Measurements from ENCODE around the gene WDFY3. TPM values are rescaled to one million over a fixed set of nuclear protein-coding genes. Genes with fewer than 3 reads are reported as not detected.

The WDFY3 gene
- polyA plus RNA-seq, 2 of the 4 experiments (the other 2 are of a cell fraction) = 6.6 to 25.1 TPM

DNA sequence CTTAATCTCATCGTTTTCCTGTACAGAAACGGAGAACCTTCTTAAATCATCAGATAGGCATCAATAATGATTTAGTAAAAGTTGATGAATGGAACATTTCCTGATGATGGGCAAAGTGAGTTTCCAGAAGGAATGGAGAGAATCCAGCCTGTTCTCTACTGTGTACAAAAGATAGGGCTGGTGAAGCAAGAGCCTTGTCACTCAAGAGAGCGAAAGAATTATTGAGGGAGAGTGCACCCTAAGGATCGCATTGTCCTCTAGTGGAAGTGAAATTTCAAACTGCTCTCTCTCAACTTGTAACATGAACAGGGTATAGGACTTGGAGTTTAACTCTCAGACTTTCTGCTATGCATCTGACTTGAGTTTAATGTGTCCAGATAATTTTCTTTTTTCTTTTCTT lies 314.0 kb downstream of the WDFY3 start:
- DNase-seq (ENCODE audit: low read depth in 1 of 2, low spot score in 1 of 2) (no peak), ATAC-seq (no peak), FAIRE-seq (no peak)
- TF ChIP-seq ZNF302 (CRISPR knock-in tag; IDR thresholded peaks at IDR 0.05) = no peak
- no peak for TF ChIP-seq HOXB13 (CRISPR knock-in tag; IDR thresholded peaks at IDR 0.05; ENCODE audit: low read depth)
- no peak for TF ChIP-seq POLR2A (IDR thresholded peaks at IDR 0.05; ENCODE audit: low read length)
- TF ChIP-seq BHLHE40 (IDR thresholded peaks at IDR 0.05; ENCODE audit: low read depth, low read length) = no peak
- TF ChIP-seq ZC3H11A (IDR thresholded peaks at IDR 0.05) = no peak
- no peak for TF ChIP-seq HOXA7 (CRISPR knock-in tag; IDR thresholded peaks at IDR 0.05)
- no peak for TF ChIP-seq TP53 (CRISPR knock-in tag; IDR thresholded peaks at IDR 0.05)
- TF ChIP-seq FOSL2 (IDR thresholded peaks at IDR 0.05) = no peak
- no peak for TF ChIP-seq FOSL2 (CRISPR knock-in tag; IDR thresholded peaks at IDR 0.05)
- TF ChIP-seq, protein P1, sequence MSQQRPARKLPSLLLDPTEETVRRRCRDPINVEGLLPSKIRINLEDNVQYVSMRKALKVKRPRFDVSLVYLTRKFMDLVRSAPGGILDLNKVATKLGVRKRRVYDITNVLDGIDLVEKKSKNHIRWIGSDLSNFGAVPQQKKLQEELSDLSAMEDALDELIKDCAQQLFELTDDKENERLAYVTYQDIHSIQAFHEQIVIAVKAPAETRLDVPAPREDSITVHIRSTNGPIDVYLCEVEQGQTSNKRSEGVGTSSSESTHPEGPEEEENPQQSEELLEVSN (IDR thresholded peaks at IDR 0.05; ENCODE audit: borderline replicate concordance, low read depth) = no peak
- no peak for TF ChIP-seq MAFK (IDR thresholded peaks at IDR 0.05; ENCODE audit: partially characterized antibody)
- no peak for TF ChIP-seq CHD4 (IDR thresholded peaks at IDR 0.05; ENCODE audit: borderline replicate concordance)
- TF ChIP-seq, protein P2, sequence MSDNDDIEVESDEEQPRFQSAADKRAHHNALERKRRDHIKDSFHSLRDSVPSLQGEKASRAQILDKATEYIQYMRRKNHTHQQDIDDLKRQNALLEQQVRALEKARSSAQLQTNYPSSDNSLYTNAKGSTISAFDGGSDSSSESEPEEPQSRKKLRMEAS (IDR thresholded peaks at IDR 0.05) = no peak
- no peak for TF ChIP-seq EHMT2 (IDR thresholded peaks at IDR 0.05; ENCODE audit: low read depth)
- no peak for TF ChIP-seq PHF8 (IDR thresholded peaks at IDR 0.05; ENCODE audit: borderline replicate concordance, low read depth)
- no peak for TF ChIP-seq NFE2L2 (conservative IDR thresholded peaks at IDR 0.05; ENCODE audit: low read length)
- no peak for TF ChIP-seq NR3C1 (IDR thresholded peaks at IDR 0.05)
- Histone ChIP-seq H3K4me2 (no peak overlapping the region), H3K4me3 (no peak overlapping the region), H3K9me3 (no peaks in the 10 kb centered on the region), H3K4me1 (no peaks in the 10 kb centered on the region), H3K27ac (no peak overlapping the region)
- CTCF ChIA-PET = no interaction called here
- WGBS (ENCODE audit: missing lambda C conversion rate) = 74% methylated on average over 4 of the region's 4 CpGs
- POLR2A ChIA-PET = no interaction called here

DNA sequence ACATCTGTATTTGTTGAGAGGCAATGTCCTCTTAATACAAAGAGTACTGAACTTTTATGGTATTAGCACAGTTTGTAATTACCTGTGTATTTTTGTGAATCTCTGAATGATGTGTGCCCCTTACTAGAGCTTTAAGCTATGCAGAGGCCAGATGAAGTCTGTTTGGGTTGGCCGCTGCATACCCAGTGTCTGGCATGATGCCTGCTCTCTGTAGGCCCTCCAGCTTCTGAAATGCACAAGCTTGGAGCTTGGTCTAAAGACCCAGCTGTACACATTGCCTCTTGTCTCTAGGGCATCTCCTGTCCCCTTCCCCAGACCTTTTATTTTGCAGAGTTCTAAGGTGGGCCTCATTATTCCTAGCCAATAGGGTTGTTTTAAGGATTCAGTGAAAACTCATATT lies 315.0 kb downstream of the WDFY3 start:
- no peak overlapping the region for H3K4me3 ChIP-seq
- POLR2A ChIA-PET = no interaction called here
- 83% methylated on average over 1 of the region's 1 CpG for WGBS (ENCODE audit: missing lambda C conversion rate)
- no peaks in the 10 kb centered on the region for H3K9me3 ChIP-seq
- CTCF ChIA-PET = no interaction called here
- FAIRE-seq = no peak
- ATAC-seq = no peak
- no peaks in the 10 kb centered on the region for H3K4me1 ChIP-seq
- TF ChIP-seq ZC3H11A (IDR thresholded peaks at IDR 0.05) (no peak), ZSCAN20 (CRISPR knock-in tag; IDR thresholded peaks at IDR 0.05) (no peak), RNF2 (IDR thresholded peaks at IDR 0.05; ENCODE audit: borderline replicate concordance, low read depth) (no peak), GATA3 (IDR thresholded peaks at IDR 0.05; ENCODE audit: borderline replicate concordance) (no peak), RFX5 (IDR thresholded peaks at IDR 0.05) (no peak), FOSL2 (IDR thresholded peaks at IDR 0.05) (no peak), FOSL2 (CRISPR knock-in tag; IDR thresholded peaks at IDR 0.05) (no peak), HDAC2 (IDR thresholded peaks at IDR 0.05) (no peak), ZFP36 (IDR thresholded peaks at IDR 0.05; ENCODE audit: borderline replicate concordance, partially characterized antibody) (no peak), JUNB (IDR thresholded peaks at IDR 0.05) (no peak), MAZ (IDR thresholded peaks at IDR 0.05; ENCODE audit: borderline replicate concordance, low read depth, low read length) (no peak), ZNF302 (CRISPR knock-in tag; IDR thresholded peaks at IDR 0.05) (no peak), RCOR1 (IDR thresholded peaks at IDR 0.05; ENCODE audit: low read depth, low read length) (no peak), CHD4 (IDR thresholded peaks at IDR 0.05; ENCODE audit: borderline replicate concordance) (no peak), TFCP2L1 (CRISPR knock-in tag; IDR thresholded peaks at IDR 0.05) (no peak)
- H3K27ac ChIP-seq = no peak overlapping the region
- DNase-seq (ENCODE audit: low read depth in 1 of 2, low spot score in 1 of 2) = no peak
- no peak overlapping the region for H3K4me2 ChIP-seq

DNA sequence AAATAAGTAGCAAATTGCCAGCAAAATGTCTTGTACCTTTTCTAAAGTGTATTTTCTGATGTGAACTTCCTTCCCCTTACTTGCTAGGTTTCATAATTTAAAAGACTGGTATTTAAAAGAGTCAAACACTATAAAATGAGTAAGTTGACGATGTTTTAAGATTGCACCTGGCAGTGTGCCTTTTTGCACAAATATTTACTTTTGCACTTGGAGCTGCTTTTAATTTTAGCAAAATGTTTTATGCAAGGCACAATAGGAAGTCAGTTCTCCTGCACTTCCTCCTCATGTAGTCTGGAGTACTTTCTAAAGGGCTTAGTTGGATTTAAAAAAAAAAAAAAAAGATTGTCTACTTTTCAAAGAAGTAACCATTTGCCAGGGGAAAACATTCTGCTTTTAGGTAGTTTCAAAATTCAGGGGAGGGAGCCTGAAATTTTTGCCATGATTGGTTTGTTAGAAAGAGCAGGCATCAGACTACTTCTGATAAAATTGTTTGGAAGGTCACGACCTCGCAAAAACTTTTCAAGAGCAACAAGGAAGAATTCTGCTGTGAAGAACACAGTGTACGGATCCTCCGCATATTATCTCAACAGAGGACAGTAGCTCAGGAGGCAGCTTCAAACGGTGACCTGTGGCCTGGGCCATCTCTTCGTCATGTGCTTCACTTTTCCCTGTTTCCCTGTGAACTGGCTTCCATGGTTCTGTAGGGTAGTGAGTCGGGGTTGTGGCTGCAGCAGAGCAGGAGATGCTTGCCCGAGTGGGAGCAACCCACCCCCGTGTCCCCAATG lies 317.4 kb downstream of the WDFY3 start:
- DNase-seq (ENCODE audit: low read depth in 1 of 2, low spot score in 1 of 2) = no peak
- no peak for ATAC-seq
- Histone ChIP-seq H3K4me2 (no peak overlapping the region), H3K27ac (no peak overlapping the region), H3K9me3 (no peaks in the 10 kb centered on the region), H3K4me1 (no peaks in the 10 kb centered on the region), H3K4me3 (no peak overlapping the region)
- POLR2A ChIA-PET = no interaction called here
- no peak for FAIRE-seq
- TF ChIP-seq FOXS1 (CRISPR knock-in tag; IDR thresholded peaks at IDR 0.05) (no peak), NPAS2 (CRISPR knock-in tag; IDR thresholded peaks at IDR 0.05; ENCODE audit: borderline replicate concordance) (no peak), SREBF2 (IDR thresholded peaks at IDR 0.05) (no peak)
- WGBS (ENCODE audit: missing lambda C conversion rate) = 65% methylated on average over 10 of the region's 10 CpGs
- CTCF ChIA-PET = no interaction called here
